Gastrocnemius medialis (tissue), 4 donors: ENCODE results near the gene MACROD2. TPM values are rescaled to one million over a fixed set of nuclear protein-coding genes. Genes with fewer than 3 reads are reported as not detected.

Experiments
- ATAC-seq, 2 donors: fragments of 150-250 bp; one replicate each; pipeline ENCODE4 v1.9.1; 2016
- DNase-seq, 2 donors: peaks; one replicate each; pipeline ENCODE4 v3.0.0-alpha.2; 2019
- H3K27ac ChIP-seq, 4 donors: fragments of 200-600 bp; sonication (generic); 1 replicate in 1 of 4; 2 replicates in 3 of 4; pipeline ENCODE4 v1.5.1; 2016 to 2018; ENCODE audit warnings: mild to moderate bottlenecking in 2 of 4, moderate library complexity in 1 of 4
- H3K27me3 ChIP-seq, 3 donors: fragments of 200-600 bp; sonication (generic) in 2 of 3; 1 replicate in 1 of 3; 2 replicates in 2 of 3; pipeline versions ENCODE4 v1.5.1 to v1.6.0; 2016 to 2019; ENCODE audit warnings: mild to moderate bottlenecking in 1 of 3, moderate library complexity in 1 of 3
- H3K36me3 ChIP-seq, 2 donors: fragments of 200-600 bp; sonication (generic) in 1 of 2; one replicate each; pipeline ENCODE4 v1.5.1; 2017 to 2018
- H3K4me1 ChIP-seq, 2 donors: fragments of 200-600 bp; sonication (generic) in 1 of 2; one replicate each; pipeline ENCODE4 v1.5.1; 2016 to 2017; ENCODE audit warnings: mild to moderate bottlenecking in 2 of 2
- H3K4me3 ChIP-seq, 4 donors: fragments of 200-600 bp; sonication (generic) in 3 of 4; 1 replicate in 1 of 4; 2 replicates in 3 of 4; pipeline ENCODE4 v1.5.1; 2016 to 2019; ENCODE audit warnings: mild to moderate bottlenecking in 2 of 4
- H3K9me3 ChIP-seq, 3 donors: fragments of 200-600 bp; sonication (generic) in 2 of 3; 1 replicate in 1 of 3; 2 replicates in 2 of 3; pipeline ENCODE4 v1.5.1; 2016 to 2019
- CTCF ChIP-seq, 5 experiments: fragments of 450-650 bp in 3 of 5; fragments of 200-600 bp in 2 of 5; sonication (generic) in 2 of 5; IDR thresholded peaks in 4 of 5; conservative IDR thresholded peaks in 1 of 5; 1 replicate in 4 of 5; 2 replicates in 1 of 5; pipeline ENCODE4 v1.5.1; 2016 to 2019; ENCODE audit warnings: antibody characterized with exemption in 5 of 5, mild to moderate bottlenecking in 3 of 5, moderate library complexity in 3 of 5
- POLR2A ChIP-seq, 2 donors: fragments of 450-650 bp; IDR thresholded peaks; one replicate each; pipeline ENCODE4 v1.6.1; 2017; ENCODE audit warnings: antibody characterized with exemption in 2 of 2, mild to moderate bottlenecking in 2 of 2, moderate library complexity in 2 of 2
- in situ Hi-C, 4 donors: fragments of 200-750 bp; cut with MboI; loops; one replicate each; pipeline versions ENCODE4 v1.15.0 to v1.8.0; 2017; ENCODE audit warnings: low sequenced_read_pairs in 4 of 4
- intact Hi-C: fragments of 100-400 bp; cut with DNase I; formaldehyde crosslinking; loops from one replicate; pipeline ENCODE4 v1.15.1; 2023; ENCODE audit warnings: low total_unique reads
- total RNA-seq, 4 donors: library from RNA; depleted of rRNA; stranded (reverse); fragments of >200 nt; gene quantifications; one replicate each; pipeline versions ENCODE4 v1.1.0 to v1.2.3, GENCODE V29; 2016

Gene MACROD2
- total RNA-seq, 4 donors from 2014 or later, result 1.8 to 10.2 (median 3.6) TPM

- DNase-seq (no peak), ATAC-seq (no peak)
- peaks cover 24 to 35% of the 10 kb centered on the region in 2 donors for H3K4me1 ChIP-seq
- in situ Hi-C loops, result no loop called here
- no peak overlapping the region for H3K27ac ChIP-seq
- intact Hi-C loops, result loop anchor here (5.0 kb wide), 1 partner anchor 442 kb away; the partner anchor contains the start of gene FLRT3
- TF ChIP-seq CTCF (IDR thresholded peaks at IDR 0.05 in 4 of 5, conservative IDR thresholded peaks at IDR 0.05 in 1 of 5) (no peak), POLR2A (IDR thresholded peaks at IDR 0.05) (no peak)
- no peaks in the 10 kb centered on the region for H3K27me3 ChIP-seq
- H3K4me3 ChIP-seq, result no peak overlapping the region
- no peaks in the 10 kb centered on the region for H3K36me3 ChIP-seq
- H3K9me3 ChIP-seq, result no peaks in the 10 kb centered on the region
Observed at GRCh38 chr20:14778875-14779274, 783.6 kb downstream of the MACROD2 start.

GRCh38 chr20:14780508-14780907 lies 785.2 kb downstream of the MACROD2 start:
- in situ Hi-C loops (no loop called here), intact Hi-C loops (no loop called here)
- no peak for TF ChIP-seq CTCF (IDR thresholded peaks at IDR 0.05 in 4 of 5, conservative IDR thresholded peaks at IDR 0.05 in 1 of 5)
- peaks cover 9 to 18% of the 10 kb centered on the region in 2 donors for H3K4me1 ChIP-seq
- DNase-seq, result no peak
- no peaks in the 10 kb centered on the region for H3K9me3 ChIP-seq
- no peaks in the 10 kb centered on the region for H3K36me3 ChIP-seq
- no peak for ATAC-seq
- H3K27me3 ChIP-seq, result no peaks in the 10 kb centered on the region
- no peak overlapping the region for H3K4me3 ChIP-seq
- H3K27ac ChIP-seq, result no peak overlapping the region

- no peak for TF ChIP-seq POLR2A (IDR thresholded peaks at IDR 0.05)
- TF ChIP-seq CTCF (IDR thresholded peaks at IDR 0.05 in 4 of 5, conservative IDR thresholded peaks at IDR 0.05 in 1 of 5), result no peak
- no peak overlapping the region for H3K27ac ChIP-seq
- ATAC-seq, result no peak
- H3K27me3 ChIP-seq, result no peaks in the 10 kb centered on the region
- H3K9me3 ChIP-seq, result no peaks in the 10 kb centered on the region
- H3K4me1 ChIP-seq, result no peaks in the 10 kb centered on the region
- no peaks in the 10 kb centered on the region for H3K36me3 ChIP-seq
- in situ Hi-C loops, result no loop called here
- intact Hi-C loops, result no loop called here
- DNase-seq, result no peak
- no peak overlapping the region for H3K4me3 ChIP-seq
Observed at GRCh38 chr20:14782731-14783130, 787.4 kb downstream of the MACROD2 start.

GRCh38 chr20:14783766-14784165 lies 788.5 kb downstream of the MACROD2 start:
- H3K27ac ChIP-seq, result no peak overlapping the region
- intact Hi-C loops, result no loop called here
- DNase-seq, result no peak
- no peaks in the 10 kb centered on the region for H3K9me3 ChIP-seq
- in situ Hi-C loops, result no loop called here
- no peaks in the 10 kb centered on the region for H3K4me1 ChIP-seq
- no peaks in the 10 kb centered on the region for H3K27me3 ChIP-seq
- no peak for TF ChIP-seq CTCF (IDR thresholded peaks at IDR 0.05 in 4 of 5, conservative IDR thresholded peaks at IDR 0.05 in 1 of 5)
- no peak for TF ChIP-seq POLR2A (IDR thresholded peaks at IDR 0.05)
- no peak for ATAC-seq
- no peaks in the 10 kb centered on the region for H3K36me3 ChIP-seq
- H3K4me3 ChIP-seq, result no peak overlapping the region

- TF ChIP-seq POLR2A (IDR thresholded peaks at IDR 0.05) (no peak), CTCF (IDR thresholded peaks at IDR 0.05 in 4 of 5, conservative IDR thresholded peaks at IDR 0.05 in 1 of 5) (no peak)
Observed at GRCh38 chr20:14785065-14785743, 789.9 kb downstream of the MACROD2 start.

More at GRCh38 chr20:14785065-14785743, 789.9 kb downstream of the MACROD2 start:
- no peak overlapping the region for H3K27ac ChIP-seq
- ATAC-seq, result no peak
- H3K9me3 ChIP-seq, result no peaks in the 10 kb centered on the region
- no peak for DNase-seq
- no peaks in the 10 kb centered on the region for H3K27me3 ChIP-seq
- H3K4me1 ChIP-seq, result no peaks in the 10 kb centered on the region
- in situ Hi-C loops (no loop called here), intact Hi-C loops (no loop called here)
- H3K4me3 ChIP-seq, result no peak overlapping the region
- no peaks in the 10 kb centered on the region for H3K36me3 ChIP-seq
